ENCODE data around the gene ASTN2. TPM values are rescaled to one million over a fixed set of nuclear protein-coding genes. Genes with fewer than 3 reads are reported as not detected.

Gene ASTN2
- polyA plus RNA-seq, 4 donors = 3.0 to 15.2 (median 3.7) TPM

DNA sequence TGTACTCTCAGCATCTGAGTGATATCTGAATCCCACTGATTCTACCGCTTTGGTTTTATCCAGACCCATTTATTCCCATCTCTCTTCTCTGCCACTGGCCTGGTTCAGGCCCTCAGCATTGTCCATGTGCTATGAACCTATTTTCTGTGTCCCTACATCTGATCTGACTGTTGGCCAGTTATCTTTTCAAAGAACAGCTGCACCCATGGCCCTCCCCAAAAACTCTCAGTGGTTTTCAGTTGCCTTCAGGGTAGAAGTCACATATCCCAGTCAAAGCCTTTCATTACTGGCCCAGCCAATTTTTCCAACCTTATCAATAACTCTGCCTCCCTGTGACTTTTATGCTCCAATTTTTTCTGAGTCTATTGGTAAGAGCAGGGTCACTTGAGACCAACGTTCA, 430.7 kb downstream of the ASTN2 start:
- H3K4me1 ChIP-seq (ENCODE audit: control insufficient read depth in 3 of 3, insufficient read depth in 2 of 3, low read depth in 1 of 3, low read length in 2 of 3) = no peaks in the 10 kb centered on the region
- WGBS, 3 donors = 60 to 67% (median 66%) methylated on average over 2 of the region's 2 CpGs
- no peak for DNase-seq

GRCh38 chr9:116980582-116981120, 434.2 kb downstream of the ASTN2 start:
- DNase-seq (no peak), FAIRE-seq (no peak)
- Histone ChIP-seq H3K27ac (ENCODE audit: low read depth in 1 of 3, low read length in 2 of 3) (no peak overlapping the region), H3K4me3 (ENCODE audit: low read depth in 1 of 3, low read length in 3 of 3) (no peak overlapping the region), H3K9me3 (ENCODE audit: control insufficient read depth in 2 of 2, insufficient read depth in 1 of 2, low read depth in 1 of 2, low read length in 1 of 2) (no peaks in the 10 kb centered on the region), H3K27me3 (ENCODE audit: control insufficient read depth in 3 of 3, insufficient read depth in 3 of 3, low read length in 3 of 3) (no peaks in the 10 kb centered on the region), H3K36me3 (ENCODE audit: control insufficient read depth in 3 of 3, insufficient read depth in 2 of 3, low read depth in 1 of 3, low read length in 3 of 3) (no peaks in the 10 kb centered on the region), H3K4me1 (ENCODE audit: control insufficient read depth in 3 of 3, insufficient read depth in 2 of 3, low read depth in 1 of 3, low read length in 2 of 3) (no peaks in the 10 kb centered on the region)

More for the DNA sequence above, 430.7 kb downstream of the ASTN2 start:
- no peak overlapping the region for H3K4me3 ChIP-seq (ENCODE audit: low read depth in 1 of 3, low read length in 3 of 3)
- H3K27ac ChIP-seq (ENCODE audit: low read depth in 1 of 3, low read length in 2 of 3) = no peak overlapping the region
- no peaks in the 10 kb centered on the region for H3K36me3 ChIP-seq (ENCODE audit: control insufficient read depth in 3 of 3, insufficient read depth in 2 of 3, low read depth in 1 of 3, low read length in 3 of 3)
- H3K27me3 ChIP-seq (ENCODE audit: control insufficient read depth in 3 of 3, insufficient read depth in 3 of 3, low read length in 3 of 3) = peaks cover 0 to 2% (median 0%) of the 10 kb centered on the region in 3 donors
- H3K9me3 ChIP-seq (ENCODE audit: control insufficient read depth in 2 of 2, insufficient read depth in 1 of 2, low read depth in 1 of 2, low read length in 1 of 2) = no peaks in the 10 kb centered on the region
- FAIRE-seq = no peak

GRCh38 chr9:116979456-116979855, 435.4 kb downstream of the ASTN2 start:
- no peak for FAIRE-seq
- Histone ChIP-seq H3K9me3 (ENCODE audit: control insufficient read depth in 2 of 2, insufficient read depth in 1 of 2, low read depth in 1 of 2, low read length in 1 of 2) (no peaks in the 10 kb centered on the region), H3K27me3 (ENCODE audit: control insufficient read depth in 3 of 3, insufficient read depth in 3 of 3, low read length in 3 of 3) (no peaks in the 10 kb centered on the region), H3K36me3 (ENCODE audit: control insufficient read depth in 3 of 3, insufficient read depth in 2 of 3, low read depth in 1 of 3, low read length in 3 of 3) (no peaks in the 10 kb centered on the region), H3K4me1 (ENCODE audit: control insufficient read depth in 3 of 3, insufficient read depth in 2 of 3, low read depth in 1 of 3, low read length in 2 of 3) (no peaks in the 10 kb centered on the region), H3K4me3 (ENCODE audit: low read depth in 1 of 3, low read length in 3 of 3) (no peak overlapping the region), H3K27ac (ENCODE audit: low read depth in 1 of 3, low read length in 2 of 3) (no peak overlapping the region)
- WGBS, 3 donors = 33 to 46% (median 36%) methylated on average over 2 of the region's 2 CpGs
- DNase-seq = peak; percentile 21 to 50

DNA sequence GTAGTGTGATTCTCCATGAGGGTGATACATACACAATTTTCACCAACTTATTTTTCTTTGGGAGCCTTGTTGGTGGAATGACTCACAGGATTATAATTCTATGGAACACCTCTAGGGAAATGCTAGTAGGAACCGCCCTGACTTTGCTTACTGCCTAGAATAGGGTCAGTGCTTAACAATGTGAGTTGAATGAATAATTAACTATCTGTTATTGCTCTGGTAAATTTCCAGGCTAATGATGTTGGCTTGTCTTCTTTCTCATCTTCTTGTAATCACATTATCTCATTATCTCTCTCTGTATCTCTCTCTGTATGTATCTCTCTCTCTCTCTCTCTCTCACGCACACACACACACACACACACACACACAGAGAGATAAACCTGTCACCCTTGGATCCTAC, 436.7 kb downstream of the ASTN2 start:
- no peak for FAIRE-seq
- DNase-seq = no peak
- 52 to 65% (median 62%) methylated on average over 2 of the region's 2 CpGs for whole genome bisulfite sequencing, 3 donors
- H3K4me1 ChIP-seq (ENCODE audit: control insufficient read depth in 3 of 3, insufficient read depth in 2 of 3, low read depth in 1 of 3, low read length in 2 of 3) = no peaks in the 10 kb centered on the region
- no peak overlapping the region for H3K4me3 ChIP-seq (ENCODE audit: low read depth in 1 of 3, low read length in 3 of 3)
- no peak overlapping the region for H3K27ac ChIP-seq (ENCODE audit: low read depth in 1 of 3, low read length in 2 of 3)
- H3K27me3 ChIP-seq (ENCODE audit: control insufficient read depth in 3 of 3, insufficient read depth in 3 of 3, low read length in 3 of 3) = no peaks in the 10 kb centered on the region
- no peaks in the 10 kb centered on the region for H3K36me3 ChIP-seq (ENCODE audit: control insufficient read depth in 3 of 3, insufficient read depth in 2 of 3, low read depth in 1 of 3, low read length in 3 of 3)
- H3K9me3 ChIP-seq (ENCODE audit: control insufficient read depth in 2 of 2, insufficient read depth in 1 of 2, low read depth in 1 of 2, low read length in 1 of 2) = no peaks in the 10 kb centered on the region

DNA sequence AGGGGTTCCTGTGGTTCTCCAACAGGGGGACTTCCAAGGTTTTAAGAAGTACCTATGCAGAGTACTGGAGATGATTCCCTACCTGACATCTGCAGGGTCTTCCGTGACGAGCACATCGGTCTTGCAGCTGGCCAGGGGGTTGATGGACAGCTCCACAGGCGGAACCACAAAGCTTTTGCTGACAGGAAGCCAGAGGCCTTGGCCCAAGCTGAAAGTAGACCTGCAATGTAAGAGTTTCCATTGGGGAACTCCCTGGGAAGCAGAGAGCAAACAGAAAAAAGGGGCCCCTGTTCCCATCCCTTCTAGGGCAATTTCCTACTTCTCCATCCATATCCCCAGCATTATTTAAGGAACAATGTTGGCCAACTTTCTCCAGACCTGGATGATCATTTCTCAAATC, 439.7 kb downstream of the ASTN2 start:
- H3K36me3 ChIP-seq (ENCODE audit: control insufficient read depth in 3 of 3, insufficient read depth in 2 of 3, low read depth in 1 of 3, low read length in 3 of 3) = no peaks in the 10 kb centered on the region
- FAIRE-seq (no peak), DNase-seq (no peak)
- H3K27me3 ChIP-seq (ENCODE audit: control insufficient read depth in 3 of 3, insufficient read depth in 3 of 3, low read length in 3 of 3) = no peaks in the 10 kb centered on the region
- no peaks in the 10 kb centered on the region for H3K9me3 ChIP-seq (ENCODE audit: control insufficient read depth in 2 of 2, insufficient read depth in 1 of 2, low read depth in 1 of 2, low read length in 1 of 2)
- H3K27ac ChIP-seq (ENCODE audit: low read depth in 1 of 3, low read length in 2 of 3) = no peak overlapping the region
- H3K4me3 ChIP-seq (ENCODE audit: low read depth in 1 of 3, low read length in 3 of 3) = no peak overlapping the region
- H3K4me1 ChIP-seq (ENCODE audit: control insufficient read depth in 3 of 3, insufficient read depth in 2 of 3, low read depth in 1 of 3, low read length in 2 of 3) = no peaks in the 10 kb centered on the region
- 73 to 87% (median 77%) methylated on average over 4 of the region's 4 CpGs for WGBS, 3 donors

GRCh38 chr9:116966199-116966598, 448.7 kb downstream of the ASTN2 start:
- H3K27me3 ChIP-seq (ENCODE audit: control insufficient read depth in 3 of 3, insufficient read depth in 3 of 3, low read length in 3 of 3) = no peaks in the 10 kb centered on the region
- FAIRE-seq = no peak
- H3K9me3 ChIP-seq (ENCODE audit: control insufficient read depth in 2 of 2, insufficient read depth in 1 of 2, low read depth in 1 of 2, low read length in 1 of 2) = no peaks in the 10 kb centered on the region

DNA sequence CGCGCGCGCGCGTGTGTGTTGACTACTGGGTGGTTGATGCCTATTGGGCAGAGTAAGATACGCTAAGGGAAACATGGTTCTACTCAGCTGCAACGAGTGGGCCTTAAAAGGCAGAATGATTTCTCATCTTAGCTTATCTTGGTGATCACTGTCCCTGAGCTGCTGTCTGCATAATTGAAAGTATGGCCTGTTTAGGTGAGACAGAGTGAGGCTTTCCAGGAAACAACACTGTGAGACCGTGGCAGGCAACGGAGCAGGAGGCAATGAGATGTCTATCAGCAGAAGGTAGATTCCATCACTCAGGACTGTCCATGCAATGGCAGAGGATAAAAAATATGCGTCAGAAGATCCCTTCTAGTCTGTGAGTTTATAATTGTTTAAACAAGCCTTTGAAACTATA, 450.6 kb downstream of the ASTN2 start:
- no peak for FAIRE-seq
- no peaks in the 10 kb centered on the region for H3K4me1 ChIP-seq (ENCODE audit: control insufficient read depth in 3 of 3, insufficient read depth in 2 of 3, low read depth in 1 of 3, low read length in 2 of 3)
- 87 to 94% (median 88%) methylated on average over 11 of the region's 11 CpGs for WGBS, 3 donors
- H3K27ac ChIP-seq (ENCODE audit: low read depth in 1 of 3, low read length in 2 of 3) = no peak overlapping the region
- no peaks in the 10 kb centered on the region for H3K27me3 ChIP-seq (ENCODE audit: control insufficient read depth in 3 of 3, insufficient read depth in 3 of 3, low read length in 3 of 3)
- H3K4me3 ChIP-seq (ENCODE audit: low read depth in 1 of 3, low read length in 3 of 3) = no peak overlapping the region
- DNase-seq = no peak
- H3K9me3 ChIP-seq (ENCODE audit: control insufficient read depth in 2 of 2, insufficient read depth in 1 of 2, low read depth in 1 of 2, low read length in 1 of 2) = no peaks in the 10 kb centered on the region
- no peaks in the 10 kb centered on the region for H3K36me3 ChIP-seq (ENCODE audit: control insufficient read depth in 3 of 3, insufficient read depth in 2 of 3, low read depth in 1 of 3, low read length in 3 of 3)

More at GRCh38 chr9:116966199-116966598, 448.7 kb downstream of the ASTN2 start:
- H3K4me3 ChIP-seq (ENCODE audit: low read depth in 1 of 3, low read length in 3 of 3) = no peak overlapping the region
- H3K27ac ChIP-seq (ENCODE audit: low read depth in 1 of 3, low read length in 2 of 3) = no peak overlapping the region
- H3K36me3 ChIP-seq (ENCODE audit: control insufficient read depth in 3 of 3, insufficient read depth in 2 of 3, low read depth in 1 of 3, low read length in 3 of 3) = no peaks in the 10 kb centered on the region
- H3K4me1 ChIP-seq (ENCODE audit: control insufficient read depth in 3 of 3, insufficient read depth in 2 of 3, low read depth in 1 of 3, low read length in 2 of 3) = no peaks in the 10 kb centered on the region
- no peak for DNase-seq

DNA sequence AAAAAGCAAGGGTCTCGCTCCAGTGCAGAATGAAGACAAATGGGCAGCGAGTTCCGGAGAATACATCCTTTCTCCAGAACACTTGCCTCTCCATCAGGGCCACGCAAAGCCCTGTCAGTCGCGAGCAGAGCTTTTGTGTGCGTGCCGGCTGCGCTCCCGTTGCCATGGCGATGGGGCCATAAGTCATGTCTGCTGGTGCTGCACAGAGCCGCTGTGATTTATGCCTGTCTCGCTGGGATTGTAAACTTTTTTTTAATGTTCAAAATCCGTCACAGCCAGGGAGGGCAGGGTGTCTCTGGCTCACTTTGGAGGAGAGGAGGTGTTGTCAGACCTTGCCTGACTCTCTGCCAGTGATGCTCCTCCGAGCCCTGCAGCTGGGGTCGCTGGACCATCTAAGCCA, 455.0 kb downstream of the ASTN2 start:
- H3K4me1 ChIP-seq (ENCODE audit: control insufficient read depth in 3 of 3, insufficient read depth in 2 of 3, low read depth in 1 of 3, low read length in 2 of 3) = no peaks in the 10 kb centered on the region
- no peak overlapping the region for H3K4me3 ChIP-seq (ENCODE audit: low read depth in 1 of 3, low read length in 3 of 3)
- DNase-seq = peak; percentile 4 to 16
- no peaks in the 10 kb centered on the region for H3K9me3 ChIP-seq (ENCODE audit: control insufficient read depth in 2 of 2, insufficient read depth in 1 of 2, low read depth in 1 of 2, low read length in 1 of 2)
- H3K27me3 ChIP-seq (ENCODE audit: control insufficient read depth in 3 of 3, insufficient read depth in 3 of 3, low read length in 3 of 3) = no peaks in the 10 kb centered on the region
- no peaks in the 10 kb centered on the region for H3K36me3 ChIP-seq (ENCODE audit: control insufficient read depth in 3 of 3, insufficient read depth in 2 of 3, low read depth in 1 of 3, low read length in 3 of 3)
- 17 to 25% (median 23%) methylated on average over 16 of the region's 16 CpGs for WGBS, 3 donors
- FAIRE-seq = no peak
- H3K27ac ChIP-seq (ENCODE audit: low read depth in 1 of 3, low read length in 2 of 3) = no peak overlapping the region

- Histone ChIP-seq H3K4me1 (ENCODE audit: control insufficient read depth in 3 of 3, insufficient read depth in 2 of 3, low read depth in 1 of 3, low read length in 2 of 3) (no peaks in the 10 kb centered on the region), H3K4me3 (ENCODE audit: low read depth in 1 of 3, low read length in 3 of 3) (no peak overlapping the region), H3K9me3 (ENCODE audit: control insufficient read depth in 2 of 2, insufficient read depth in 1 of 2, low read depth in 1 of 2, low read length in 1 of 2) (no peaks in the 10 kb centered on the region), H3K27me3 (ENCODE audit: control insufficient read depth in 3 of 3, insufficient read depth in 3 of 3, low read length in 3 of 3) (no peaks in the 10 kb centered on the region), H3K27ac (ENCODE audit: low read depth in 1 of 3, low read length in 2 of 3) (no peak overlapping the region), H3K36me3 (ENCODE audit: control insufficient read depth in 3 of 3, insufficient read depth in 2 of 3, low read depth in 1 of 3, low read length in 3 of 3) (no peaks in the 10 kb centered on the region)
- WGBS, 3 donors = 38 to 53% (median 46%) methylated on average over 5 of the region's 5 CpGs
- FAIRE-seq = no peak
- DNase-seq = no peak
Measured at GRCh38 chr9:116958881-116959280, 456.0 kb downstream of the ASTN2 start.
